A673 (cell line): Measurements from ENCODE around the gene MAML2. TPM values are rescaled to one million over a fixed set of nuclear protein-coding genes. Genes with fewer than 3 reads are reported as not detected.

Source experiments
- BruUV-seq: library from RNA; stranded (reverse); fragments of 400-500 nt; replicated peaks from 2 replicates; lab custom pipeline; 2021; lab: Mats Ljungman, UMichigan
- CTCF ChIA-PET: fragments of 300-600 bp; sonication (Branson Sonifier 250); formaldehyde crosslinking; loops from one replicate; lab custom pipeline; 2022; ENCODE audit warnings: antibody characterized with exemption; lab: Charles Lee
- POLR2A ChIA-PET: fragments of 300-600 bp; sonication (Branson Sonifier 250); formaldehyde crosslinking; loops from one replicate; lab custom pipeline; 2022; ENCODE audit warnings: antibody characterized with exemption; ENCODE audit not compliant: low non-redundant PET; lab: Charles Lee
- DNase-seq: peaks from one replicate; pipeline ENCODE4 v3.0.0-alpha.2; 2015; ENCODE audit warnings: low spot score
- H3K27ac ChIP-seq: fragments of 200-600 bp; sonication (generic); 2 replicates; pipeline ENCODE4 v1.5.1; 2016; ENCODE audit warnings: mixed run types, low read depth, mild to moderate bottlenecking, mixed read lengths, antibody characterized with exemption, low read length; ENCODE audit not compliant: poor library complexity, severe bottlenecking
- H3K27me3 ChIP-seq: fragments of 200-600 bp; sonication (generic); replicated peaks from 2 replicates; pipeline ENCODE4 v1.6.1; 2017; ENCODE audit warnings: mixed run types, low read depth, mild to moderate bottlenecking, mixed read lengths, antibody characterized with exemption, low read length; ENCODE audit not compliant: insufficient read depth, poor library complexity
- H3K36me3 ChIP-seq: fragments of 200-600 bp; sonication (generic); 2 replicates; pipeline ENCODE4 v1.6.1; 2016; ENCODE audit warnings: mixed run types, mild to moderate bottlenecking, mixed read lengths, antibody characterized with exemption, low read length; ENCODE audit not compliant: insufficient read depth, poor library complexity, severe bottlenecking
- H3K4me1 ChIP-seq: fragments of 200-600 bp; sonication (generic); 2 replicates; pipeline ENCODE4 v1.6.1; 2017; ENCODE audit warnings: mixed run types, mild to moderate bottlenecking, mixed read lengths, antibody characterized with exemption, low read length; ENCODE audit not compliant: insufficient read depth, poor library complexity, severe bottlenecking
- H3K4me3 ChIP-seq: fragments of 200-600 bp; sonication (generic); 2 replicates; pipeline ENCODE4 v1.5.1; 2016; ENCODE audit warnings: low read depth, mixed run types, mild to moderate bottlenecking, mixed read lengths, low read length; ENCODE audit not compliant: poor library complexity, severe bottlenecking
- H3K9me3 ChIP-seq: fragments of 200-600 bp; sonication (generic); 2 replicates; pipeline ENCODE4 v1.6.1; 2016; ENCODE audit warnings: mixed run types, low read depth, mild to moderate bottlenecking, mixed read lengths, antibody characterized with exemption, low read length; ENCODE audit not compliant: poor library complexity, severe bottlenecking
- EZH2 ChIP-seq: fragments of 200-600 bp; sonication (generic); IDR thresholded peaks from 2 replicates; pipeline ENCODE4 v1.6.1; 2017; ENCODE audit warnings: borderline replicate concordance, low read depth, mild to moderate bottlenecking, mixed read lengths, antibody characterized with exemption, low read length; ENCODE audit not compliant: poor library complexity, severe bottlenecking
- intact Hi-C: fragments of 100-400 bp; cut with micrococcal nuclease; formaldehyde crosslinking; loops from one replicate; pipeline ENCODE4 v1.10.0; 2022; ENCODE audit not compliant: unreplicated experiment
- total RNA-seq: library from RNA; stranded (reverse); gene quantifications from 2 replicates; pipeline ENCODE4 v1.2.3, GENCODE V29; 2021
- TF ChIP-seq, protein P1 (sequence below): fragments of 300-800, 200-600 bp; sonication (generic); conservative IDR thresholded peaks from 2 replicates; pipeline ENCODE4 v1.5.1; 2017; ENCODE audit warnings: low read depth, mild to moderate bottlenecking, antibody characterized with exemption, low read length, moderate library complexity, mixed read lengths

Gene MAML2
- total RNA-seq, 1 experiment from 2014 or later, result 6.4 TPM

GRCh38 chr11:96167787-96168186 is 175.2 kb downstream of the MAML2 start:
- CTCF ChIA-PET, result interaction anchor here (0.7 kb wide), 1 partner anchor 12 kb away, joined by 3 read pairs; no protein-coding TSS in a partner anchor

GRCh38 chr11:96167203-96167758 is 175.7 kb downstream of the MAML2 start:
- intact Hi-C loops, result loop anchor here (5.0 to 10.0 kb wide), 2 partner anchors 40 to 372 kb away; partner anchors contain the start of gene CEP57

More at GRCh38 chr11:96167787-96168186, 175.2 kb downstream of the MAML2 start:
- POLR2A ChIA-PET, result no interaction called here
- intact Hi-C loops, result loop anchor here (5.0 to 10.0 kb wide), 2 partner anchors 40 to 373 kb away; partner anchors contain the start of gene CEP57
- H3K4me1 ChIP-seq, result peaks cover 74% of the 10 kb centered on the region
- H3K27me3 ChIP-seq, result no peaks in the 10 kb centered on the region
- peak overlapping the region; percentile 71 for H3K27ac ChIP-seq
- no peaks in the 10 kb centered on the region for H3K9me3 ChIP-seq
- no TSS peak for BruUV-seq
- no peak overlapping the region for H3K4me3 ChIP-seq
- peak; percentile 46 for DNase-seq
- TF ChIP-seq, protein P1, sequence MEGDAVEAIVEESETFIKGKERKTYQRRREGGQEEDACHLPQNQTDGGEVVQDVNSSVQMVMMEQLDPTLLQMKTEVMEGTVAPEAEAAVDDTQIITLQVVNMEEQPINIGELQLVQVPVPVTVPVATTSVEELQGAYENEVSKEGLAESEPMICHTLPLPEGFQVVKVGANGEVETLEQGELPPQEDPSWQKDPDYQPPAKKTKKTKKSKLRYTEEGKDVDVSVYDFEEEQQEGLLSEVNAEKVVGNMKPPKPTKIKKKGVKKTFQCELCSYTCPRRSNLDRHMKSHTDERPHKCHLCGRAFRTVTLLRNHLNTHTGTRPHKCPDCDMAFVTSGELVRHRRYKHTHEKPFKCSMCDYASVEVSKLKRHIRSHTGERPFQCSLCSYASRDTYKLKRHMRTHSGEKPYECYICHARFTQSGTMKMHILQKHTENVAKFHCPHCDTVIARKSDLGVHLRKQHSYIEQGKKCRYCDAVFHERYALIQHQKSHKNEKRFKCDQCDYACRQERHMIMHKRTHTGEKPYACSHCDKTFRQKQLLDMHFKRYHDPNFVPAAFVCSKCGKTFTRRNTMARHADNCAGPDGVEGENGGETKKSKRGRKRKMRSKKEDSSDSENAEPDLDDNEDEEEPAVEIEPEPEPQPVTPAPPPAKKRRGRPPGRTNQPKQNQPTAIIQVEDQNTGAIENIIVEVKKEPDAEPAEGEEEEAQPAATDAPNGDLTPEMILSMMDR, result no peak
- no peak for TF ChIP-seq EZH2
- no peaks in the 10 kb centered on the region for H3K36me3 ChIP-seq

DNA sequence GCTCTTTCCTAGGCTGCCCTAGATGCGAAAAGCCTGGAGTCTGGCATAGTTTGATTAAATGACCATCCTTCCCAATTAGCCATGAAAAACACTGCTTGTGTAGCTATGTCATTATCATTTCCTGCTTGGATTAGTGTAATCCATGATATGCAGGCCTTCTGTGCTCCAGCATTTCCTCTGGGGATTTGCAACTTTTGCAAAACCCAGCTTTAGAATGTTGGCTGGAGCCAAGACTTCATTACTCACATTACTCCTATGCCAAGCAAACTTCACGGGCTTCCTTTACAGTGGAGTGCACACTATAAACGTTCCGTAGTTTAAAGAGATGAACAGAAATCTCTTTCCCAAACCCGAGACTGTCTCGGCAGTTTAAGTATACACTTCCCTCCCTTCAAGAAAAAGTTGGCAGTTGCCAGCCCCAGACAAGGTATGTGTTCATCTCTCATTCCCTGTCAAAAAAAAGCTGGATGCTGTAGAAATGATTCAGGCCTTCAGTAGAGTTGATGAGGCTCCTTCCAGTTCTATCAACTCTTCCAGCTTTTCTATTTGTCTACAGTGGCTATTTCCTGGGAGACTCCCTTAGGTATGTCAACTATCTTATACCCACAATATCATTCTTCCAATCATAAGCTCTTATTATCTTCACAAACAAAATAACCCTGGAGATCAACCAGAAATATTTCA is 180.0 kb downstream of the MAML2 start:
- DNase-seq, result peak; percentile 100
- POLR2A ChIA-PET, result interaction anchor here (0.7 to 1.3 kb wide), 3 partner anchors 80 to 138 kb away, joined by 3 to 10 read pairs (median 4); no protein-coding TSS in a partner anchor
- no peaks in the 10 kb centered on the region for H3K27me3 ChIP-seq
- peaks cover 91% of the 10 kb centered on the region for H3K4me1 ChIP-seq
- H3K36me3 ChIP-seq, result no peaks in the 10 kb centered on the region
- H3K9me3 ChIP-seq, result no peaks in the 10 kb centered on the region
- BruUV-seq, result no TSS peak
- CTCF ChIA-PET, result interaction anchor here (0.6 to 1.9 kb wide), 4 partner anchors 11 to 180 kb away, joined by 3 to 6 read pairs (median 4); no protein-coding TSS in a partner anchor
- intact Hi-C loops, result loop anchor here (5.0 to 10.0 kb wide), 3 partner anchors 79 to 368 kb away; partner anchors contain the start of genes CEP57 and JRKL
- H3K27ac ChIP-seq, result peak overlapping the region; percentile 66
- no peak overlapping the region for H3K4me3 ChIP-seq
- TF ChIP-seq, protein P1, result no peak
- no peak for TF ChIP-seq EZH2

More at GRCh38 chr11:96167203-96167758, 175.7 kb downstream of the MAML2 start:
- POLR2A ChIA-PET, result no interaction called here
- H3K27me3 ChIP-seq, result no peaks in the 10 kb centered on the region
- no peaks in the 10 kb centered on the region for H3K36me3 ChIP-seq
- no TSS peak for BruUV-seq
- CTCF ChIA-PET, result interaction anchor here (0.7 kb wide), 1 partner anchor 12 kb away, joined by 3 read pairs; no protein-coding TSS in a partner anchor
- no peaks in the 10 kb centered on the region for H3K9me3 ChIP-seq
- H3K27ac ChIP-seq, result peak overlapping the region; percentile 5
- DNase-seq, result peak; percentile 68
- peaks cover 75% of the 10 kb centered on the region for H3K4me1 ChIP-seq
- no peak for TF ChIP-seq EZH2
- TF ChIP-seq, protein P1, result no peak
- H3K4me3 ChIP-seq, result no peak overlapping the region
